WTC11 (cell line): Measurements from ENCODE around the gene LCA5L.

ENCODE experiments used
- ZNF232 ChIP-seq: sonication (generic); formaldehyde crosslinking; IDR thresholded peaks from 2 replicates; pipeline ENCODE4 v1.8.0; 2022; ENCODE audit warnings: mild to moderate bottlenecking, missing genetic modification reagents
- TF ChIP-seq, protein P1 (sequence below): fragments of 200-600 bp; IDR thresholded peaks from 2 replicates; pipeline ENCODE4 v1.8.0; 2022; ENCODE audit warnings: antibody characterized with exemption
- TF ChIP-seq, protein P2 (sequence below): sonication (generic); formaldehyde crosslinking; IDR thresholded peaks from 2 replicates; pipeline ENCODE4 v1.8.1; 2022; ENCODE audit warnings: low read depth, missing genetic modification reagents, borderline replicate concordance
- TF ChIP-seq, protein P3 (sequence below): sonication (generic); formaldehyde crosslinking; IDR thresholded peaks from 2 replicates; pipeline ENCODE4 v1.8.1; 2022; ENCODE audit warnings: low read depth, mild to moderate bottlenecking, moderate library complexity, missing genetic modification reagents, borderline replicate concordance

DNA sequence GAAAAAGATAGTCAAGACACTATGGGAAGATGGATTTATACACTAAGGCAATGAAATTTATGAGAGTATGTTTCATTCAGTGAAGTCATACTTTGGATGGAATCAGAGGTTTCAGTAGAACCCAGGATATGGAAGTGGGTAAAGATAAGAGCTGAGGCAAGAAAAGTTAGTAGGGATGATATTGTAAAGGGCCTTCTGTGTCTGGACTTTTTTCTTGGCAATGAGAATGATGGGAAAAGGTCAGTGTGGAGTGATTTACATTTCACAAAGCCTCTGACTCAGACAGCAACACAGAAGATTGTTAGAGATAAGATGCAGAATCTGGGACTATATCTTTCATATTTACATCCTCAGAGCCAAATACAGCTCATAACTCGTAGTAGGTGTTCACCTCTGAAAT is 38.3 kb upstream of the LCA5L start:
- TF ChIP-seq, protein P1, sequence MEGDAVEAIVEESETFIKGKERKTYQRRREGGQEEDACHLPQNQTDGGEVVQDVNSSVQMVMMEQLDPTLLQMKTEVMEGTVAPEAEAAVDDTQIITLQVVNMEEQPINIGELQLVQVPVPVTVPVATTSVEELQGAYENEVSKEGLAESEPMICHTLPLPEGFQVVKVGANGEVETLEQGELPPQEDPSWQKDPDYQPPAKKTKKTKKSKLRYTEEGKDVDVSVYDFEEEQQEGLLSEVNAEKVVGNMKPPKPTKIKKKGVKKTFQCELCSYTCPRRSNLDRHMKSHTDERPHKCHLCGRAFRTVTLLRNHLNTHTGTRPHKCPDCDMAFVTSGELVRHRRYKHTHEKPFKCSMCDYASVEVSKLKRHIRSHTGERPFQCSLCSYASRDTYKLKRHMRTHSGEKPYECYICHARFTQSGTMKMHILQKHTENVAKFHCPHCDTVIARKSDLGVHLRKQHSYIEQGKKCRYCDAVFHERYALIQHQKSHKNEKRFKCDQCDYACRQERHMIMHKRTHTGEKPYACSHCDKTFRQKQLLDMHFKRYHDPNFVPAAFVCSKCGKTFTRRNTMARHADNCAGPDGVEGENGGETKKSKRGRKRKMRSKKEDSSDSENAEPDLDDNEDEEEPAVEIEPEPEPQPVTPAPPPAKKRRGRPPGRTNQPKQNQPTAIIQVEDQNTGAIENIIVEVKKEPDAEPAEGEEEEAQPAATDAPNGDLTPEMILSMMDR: no peak
- TF ChIP-seq, protein P2, sequence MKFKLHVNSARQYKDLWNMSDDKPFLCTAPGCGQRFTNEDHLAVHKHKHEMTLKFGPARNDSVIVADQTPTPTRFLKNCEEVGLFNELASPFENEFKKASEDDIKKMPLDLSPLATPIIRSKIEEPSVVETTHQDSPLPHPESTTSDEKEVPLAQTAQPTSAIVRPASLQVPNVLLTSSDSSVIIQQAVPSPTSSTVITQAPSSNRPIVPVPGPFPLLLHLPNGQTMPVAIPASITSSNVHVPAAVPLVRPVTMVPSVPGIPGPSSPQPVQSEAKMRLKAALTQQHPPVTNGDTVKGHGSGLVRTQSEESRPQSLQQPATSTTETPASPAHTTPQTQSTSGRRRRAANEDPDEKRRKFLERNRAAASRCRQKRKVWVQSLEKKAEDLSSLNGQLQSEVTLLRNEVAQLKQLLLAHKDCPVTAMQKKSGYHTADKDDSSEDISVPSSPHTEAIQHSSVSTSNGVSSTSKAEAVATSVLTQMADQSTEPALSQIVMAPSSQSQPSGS (CRISPR knock-in tag): no peak
- no peak for TF ChIP-seq ZNF232 (CRISPR knock-in tag)
- TF ChIP-seq, protein P3, sequence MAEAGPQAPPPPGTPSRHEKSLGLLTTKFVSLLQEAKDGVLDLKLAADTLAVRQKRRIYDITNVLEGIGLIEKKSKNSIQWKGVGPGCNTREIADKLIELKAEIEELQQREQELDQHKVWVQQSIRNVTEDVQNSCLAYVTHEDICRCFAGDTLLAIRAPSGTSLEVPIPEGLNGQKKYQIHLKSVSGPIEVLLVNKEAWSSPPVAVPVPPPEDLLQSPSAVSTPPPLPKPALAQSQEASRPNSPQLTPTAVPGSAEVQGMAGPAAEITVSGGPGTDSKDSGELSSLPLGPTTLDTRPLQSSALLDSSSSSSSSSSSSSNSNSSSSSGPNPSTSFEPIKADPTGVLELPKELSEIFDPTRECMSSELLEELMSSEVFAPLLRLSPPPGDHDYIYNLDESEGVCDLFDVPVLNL (CRISPR knock-in tag): no peak
